GM19397 (cell line): Measurements from ENCODE around the gene VAV1.
"Not testable (repeated sequence)": the region's sequence is repeated elsewhere in the genome, so short reads cannot be mapped to it uniquely, and the experiment has no call there.

Experiments used
- ATAC-seq: cut with Tn5 transposase; IDR thresholded peaks from one replicate; pipeline ENCODE4 v1.9.1; 2021; ENCODE audit warnings: mild to moderate bottlenecking, moderate library complexity; ENCODE audit not compliant: unreplicated experiment

Gene VAV1

GRCh38 chr19:6779206-6779605 lies 6.7 kb downstream of the VAV1 start:
- ATAC-seq, result no peak

- no peak for ATAC-seq
These were observed 14.9 kb downstream of the VAV1 start for GRCh38 chr19:6787393-6787792.

- ATAC-seq, result no peak
These were observed 16.4 kb downstream of the VAV1 start for GRCh38 chr19:6788896-6789295.

- ATAC-seq, result no peak
These were observed 18.0 kb downstream of the VAV1 start for GRCh38 chr19:6790194-6791128.

- ATAC-seq, result no peak
These were observed 18.7 kb downstream of the VAV1 start for GRCh38 chr19:6791237-6791636.

- ATAC-seq, result no peak
These were observed 20.9 kb downstream of the VAV1 start for GRCh38 chr19:6793411-6793810.

- no peak for ATAC-seq
These were observed 21.5 kb downstream of the VAV1 start for GRCh38 chr19:6793973-6794372.

GRCh38 chr19:6794686-6795431 lies 22.4 kb downstream of the VAV1 start:
- ATAC-seq, result no peak

GRCh38 chr19:6796278-6796677 lies 23.8 kb downstream of the VAV1 start:
- ATAC-seq, result no peak

GRCh38 chr19:6797646-6798045 lies 25.1 kb downstream of the VAV1 start:
- ATAC-seq, result no peak

GRCh38 chr19:6800160-6800790 lies 27.8 kb downstream of the VAV1 start:
- not testable (repeated sequence) for ATAC-seq

GRCh38 chr19:6800991-6801484 lies 28.5 kb downstream of the VAV1 start:
- ATAC-seq, result no peak

- peak; percentile 58 for ATAC-seq
These were observed 29.1 kb downstream of the VAV1 start for GRCh38 chr19:6801485-6802086.

GRCh38 chr19:6802336-6803035 lies 30.0 kb downstream of the VAV1 start:
- ATAC-seq, result peak; percentile 51

- no peak for ATAC-seq
These were observed 30.5 kb downstream of the VAV1 start for GRCh38 chr19:6803036-6803404.

GRCh38 chr19:6806488-6806887 lies 34.0 kb downstream of the VAV1 start:
- no peak for ATAC-seq

- no peak for ATAC-seq
These were observed 34.8 kb downstream of the VAV1 start for GRCh38 chr19:6807291-6807690.

GRCh38 chr19:6808494-6808893 lies 36.0 kb downstream of the VAV1 start:
- no peak for ATAC-seq

GRCh38 chr19:6809262-6809661 lies 36.8 kb downstream of the VAV1 start:
- no peak for ATAC-seq

- ATAC-seq, result no peak
These were observed 38.9 kb downstream of the VAV1 start for GRCh38 chr19:6811378-6811777.
